Measurements from ENCODE around the gene SLC22A23.

DNA sequence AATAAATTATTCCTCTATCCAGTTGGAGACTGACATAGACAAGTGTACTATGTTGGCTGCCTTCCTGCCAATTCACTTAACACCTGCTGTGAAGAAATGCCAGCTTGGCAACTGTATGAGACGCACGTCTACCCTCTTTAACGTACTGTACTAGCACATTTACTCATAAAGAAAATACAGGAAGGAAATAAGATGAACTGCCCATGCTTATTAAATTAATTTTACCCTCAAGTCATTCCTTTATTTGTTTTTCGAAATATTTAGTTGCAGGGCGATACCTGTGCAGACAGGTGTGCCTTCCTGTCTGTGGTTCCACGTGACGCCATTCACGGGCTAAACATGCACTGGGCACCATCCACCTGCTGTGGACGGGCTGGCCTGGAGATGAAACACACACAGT is 146.1 kb downstream of the SLC22A23 start:
- TF ChIP-seq, protein P1, sequence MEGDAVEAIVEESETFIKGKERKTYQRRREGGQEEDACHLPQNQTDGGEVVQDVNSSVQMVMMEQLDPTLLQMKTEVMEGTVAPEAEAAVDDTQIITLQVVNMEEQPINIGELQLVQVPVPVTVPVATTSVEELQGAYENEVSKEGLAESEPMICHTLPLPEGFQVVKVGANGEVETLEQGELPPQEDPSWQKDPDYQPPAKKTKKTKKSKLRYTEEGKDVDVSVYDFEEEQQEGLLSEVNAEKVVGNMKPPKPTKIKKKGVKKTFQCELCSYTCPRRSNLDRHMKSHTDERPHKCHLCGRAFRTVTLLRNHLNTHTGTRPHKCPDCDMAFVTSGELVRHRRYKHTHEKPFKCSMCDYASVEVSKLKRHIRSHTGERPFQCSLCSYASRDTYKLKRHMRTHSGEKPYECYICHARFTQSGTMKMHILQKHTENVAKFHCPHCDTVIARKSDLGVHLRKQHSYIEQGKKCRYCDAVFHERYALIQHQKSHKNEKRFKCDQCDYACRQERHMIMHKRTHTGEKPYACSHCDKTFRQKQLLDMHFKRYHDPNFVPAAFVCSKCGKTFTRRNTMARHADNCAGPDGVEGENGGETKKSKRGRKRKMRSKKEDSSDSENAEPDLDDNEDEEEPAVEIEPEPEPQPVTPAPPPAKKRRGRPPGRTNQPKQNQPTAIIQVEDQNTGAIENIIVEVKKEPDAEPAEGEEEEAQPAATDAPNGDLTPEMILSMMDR (IDR thresholded peaks at IDR 0.05) = no peak
- TF ChIP-seq EZH2 (IDR thresholded peaks at IDR 0.05; ENCODE audit: borderline replicate concordance, insufficient read depth, low read depth, low read length, poor library complexity, severe bottlenecking) = no peak
